Measurements from ENCODE around the gene GEMIN2.
"Not testable (repeated sequence)": the region's sequence is repeated elsewhere in the genome, so short reads cannot be mapped to it uniquely, and the experiment has no call there.

The GEMIN2 gene

GRCh38 chr14:39180553-39180952, 66.4 kb downstream of the GEMIN2 start:
- TF ChIP-seq, protein P1, sequence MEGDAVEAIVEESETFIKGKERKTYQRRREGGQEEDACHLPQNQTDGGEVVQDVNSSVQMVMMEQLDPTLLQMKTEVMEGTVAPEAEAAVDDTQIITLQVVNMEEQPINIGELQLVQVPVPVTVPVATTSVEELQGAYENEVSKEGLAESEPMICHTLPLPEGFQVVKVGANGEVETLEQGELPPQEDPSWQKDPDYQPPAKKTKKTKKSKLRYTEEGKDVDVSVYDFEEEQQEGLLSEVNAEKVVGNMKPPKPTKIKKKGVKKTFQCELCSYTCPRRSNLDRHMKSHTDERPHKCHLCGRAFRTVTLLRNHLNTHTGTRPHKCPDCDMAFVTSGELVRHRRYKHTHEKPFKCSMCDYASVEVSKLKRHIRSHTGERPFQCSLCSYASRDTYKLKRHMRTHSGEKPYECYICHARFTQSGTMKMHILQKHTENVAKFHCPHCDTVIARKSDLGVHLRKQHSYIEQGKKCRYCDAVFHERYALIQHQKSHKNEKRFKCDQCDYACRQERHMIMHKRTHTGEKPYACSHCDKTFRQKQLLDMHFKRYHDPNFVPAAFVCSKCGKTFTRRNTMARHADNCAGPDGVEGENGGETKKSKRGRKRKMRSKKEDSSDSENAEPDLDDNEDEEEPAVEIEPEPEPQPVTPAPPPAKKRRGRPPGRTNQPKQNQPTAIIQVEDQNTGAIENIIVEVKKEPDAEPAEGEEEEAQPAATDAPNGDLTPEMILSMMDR (IDR thresholded peaks at IDR 0.05; ENCODE audit: low read depth, low read length): no peak
- DNase-seq (ENCODE audit: low read depth in 2 of 2): no peak
- no peak overlapping the region for H3K4me3 ChIP-seq (replicated peaks in 1 of 2; ENCODE audit: low read depth in 2 of 2, low read length in 2 of 2)

DNA sequence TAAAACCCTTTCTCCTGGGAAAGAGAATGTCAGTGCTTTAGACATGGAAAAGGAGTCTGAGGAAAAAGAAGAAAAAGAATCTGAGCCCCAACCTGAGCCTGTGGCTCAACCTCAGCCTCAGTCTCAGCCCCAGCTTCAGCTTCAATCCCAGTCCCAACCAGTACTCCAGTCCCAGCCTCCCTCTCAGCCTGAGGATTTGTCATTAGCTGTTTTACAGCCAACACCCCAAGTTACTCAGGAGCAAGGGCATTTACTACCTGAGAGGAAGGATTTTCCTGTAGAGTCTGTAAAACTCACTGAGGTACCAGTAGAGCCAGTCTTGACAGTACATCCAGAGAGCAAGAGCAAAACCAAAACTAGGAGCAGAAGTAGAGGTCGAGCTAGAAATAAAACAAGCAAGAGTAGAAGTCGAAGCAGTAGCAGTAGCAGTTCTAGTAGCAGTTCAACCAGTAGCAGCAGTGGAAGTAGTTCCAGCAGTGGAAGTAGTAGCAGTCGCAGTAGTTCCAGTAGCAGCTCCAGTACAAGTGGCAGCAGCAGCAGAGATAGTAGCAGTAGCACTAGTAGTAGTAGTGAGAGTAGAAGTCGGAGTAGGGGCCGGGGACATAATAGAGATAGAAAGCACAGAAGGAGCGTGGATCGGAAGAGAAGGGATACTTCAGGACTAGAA, 67.0 kb downstream of the GEMIN2 start:
- no peak for DNase-seq (ENCODE audit: low read depth in 2 of 2)
- TF ChIP-seq, protein P1 (IDR thresholded peaks at IDR 0.05; ENCODE audit: low read depth, low read length): no peak
- H3K4me3 ChIP-seq (replicated peaks in 1 of 2; ENCODE audit: low read depth in 2 of 2, low read length in 2 of 2): no peak overlapping the region

- TF ChIP-seq, protein P1 (IDR thresholded peaks at IDR 0.05; ENCODE audit: low read depth, low read length): no peak
- H3K4me3 ChIP-seq (replicated peaks in 1 of 2; ENCODE audit: low read depth in 2 of 2, low read length in 2 of 2): no peak overlapping the region
- no peak for DNase-seq (ENCODE audit: low read depth in 2 of 2)
These were observed 67.5 kb downstream of the GEMIN2 start for GRCh38 chr14:39181693-39182047.

GRCh38 chr14:39182770-39183684, 68.9 kb downstream of the GEMIN2 start:
- TF ChIP-seq, protein P1 (IDR thresholded peaks at IDR 0.05; ENCODE audit: low read depth, low read length): no peak
- DNase-seq (ENCODE audit: low read depth in 2 of 2): no peak
- no peak overlapping the region for H3K4me3 ChIP-seq (replicated peaks in 1 of 2; ENCODE audit: low read depth in 2 of 2, low read length in 2 of 2)

DNA sequence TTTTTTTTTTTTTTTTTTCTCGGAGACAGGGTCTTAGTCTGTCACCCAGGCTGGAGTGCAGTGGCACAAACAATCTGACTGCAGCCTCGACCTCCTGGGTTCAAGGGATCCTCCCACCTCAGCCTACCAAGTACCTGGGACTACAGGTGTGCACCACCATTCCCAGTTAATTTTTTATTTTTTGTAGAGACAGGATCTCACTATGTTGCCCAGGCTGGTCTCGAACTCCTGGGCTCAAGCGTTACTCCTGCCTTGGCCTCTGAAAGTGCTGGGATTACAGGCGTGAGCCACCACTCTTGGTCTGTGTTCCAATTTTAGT, 69.5 kb downstream of the GEMIN2 start:
- not testable (repeated sequence) for H3K4me3 ChIP-seq (replicated peaks in 1 of 2; ENCODE audit: low read depth in 2 of 2, low read length in 2 of 2); DNase-seq (ENCODE audit: low read depth in 2 of 2)

- TF ChIP-seq, protein P1 (IDR thresholded peaks at IDR 0.05; ENCODE audit: low read depth, low read length): no peak
- DNase-seq (ENCODE audit: low read depth in 2 of 2): no peak
- no peak overlapping the region for H3K4me3 ChIP-seq (replicated peaks in 1 of 2; ENCODE audit: low read depth in 2 of 2, low read length in 2 of 2)
These were observed 70.6 kb downstream of the GEMIN2 start for GRCh38 chr14:39184628-39185255.
